GM19193 (cell line): ENCODE measurements around the gene FOXQ1.

Experiments used
- POLR2A ChIP-seq: IDR thresholded peaks from 4 replicates; pipeline ENCODE4 v1.6.1; 2011; ENCODE audit not compliant: insufficient read depth, insufficient read length; ENCODE audit errors: extremely low read depth

Gene FOXQ1

DNA sequence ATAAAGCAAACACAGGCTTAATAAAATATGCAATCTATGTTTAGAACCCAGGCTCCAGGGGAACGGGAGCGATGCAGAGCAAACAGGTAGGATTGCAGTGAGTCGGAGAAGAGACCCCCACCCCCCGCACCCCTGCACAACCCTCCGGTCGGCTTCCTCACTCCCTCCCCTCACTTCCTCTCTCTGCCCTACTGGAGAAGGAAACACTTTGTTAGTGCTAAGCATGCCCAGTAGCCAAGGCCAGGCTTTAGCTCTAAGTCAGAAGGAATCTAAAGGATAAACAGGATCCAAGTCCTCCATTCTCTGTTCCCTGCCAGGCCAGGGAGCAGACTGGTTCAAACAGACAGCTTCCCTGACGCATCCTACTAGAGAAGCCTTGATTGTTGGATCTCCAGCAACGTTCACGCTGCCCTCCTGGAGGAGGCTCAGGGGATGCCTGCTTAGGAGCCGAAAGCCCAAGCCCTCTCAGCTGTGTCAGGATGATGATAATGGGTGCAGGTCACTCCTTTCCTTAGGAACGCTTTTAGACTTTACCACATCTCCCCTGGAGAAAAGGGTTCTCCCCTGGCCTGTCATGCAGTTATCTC lies 14.7 kb downstream of the FOXQ1 start:
- TF ChIP-seq POLR2A: no peak

DNA sequence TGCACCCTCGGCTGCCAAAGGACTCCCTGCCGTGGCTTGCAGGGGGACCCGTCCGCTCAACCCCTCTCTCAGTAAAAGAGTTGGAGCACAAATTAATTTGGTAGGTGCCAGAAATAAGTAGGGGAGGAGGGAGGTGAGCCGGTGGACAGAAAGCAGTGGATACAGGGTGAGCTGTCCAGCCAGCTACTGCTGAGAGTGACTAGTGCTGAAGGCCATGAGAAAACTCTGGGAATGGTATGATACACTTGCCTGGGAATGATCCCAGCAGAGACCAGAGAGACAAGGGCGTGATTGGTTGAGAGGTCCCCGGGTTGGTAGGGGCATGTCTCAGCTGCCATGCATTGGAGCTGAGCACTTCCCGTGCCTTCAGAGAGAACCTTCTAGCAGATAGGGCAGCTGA lies 15.7 kb downstream of the FOXQ1 start:
- TF ChIP-seq POLR2A: no peak

DNA sequence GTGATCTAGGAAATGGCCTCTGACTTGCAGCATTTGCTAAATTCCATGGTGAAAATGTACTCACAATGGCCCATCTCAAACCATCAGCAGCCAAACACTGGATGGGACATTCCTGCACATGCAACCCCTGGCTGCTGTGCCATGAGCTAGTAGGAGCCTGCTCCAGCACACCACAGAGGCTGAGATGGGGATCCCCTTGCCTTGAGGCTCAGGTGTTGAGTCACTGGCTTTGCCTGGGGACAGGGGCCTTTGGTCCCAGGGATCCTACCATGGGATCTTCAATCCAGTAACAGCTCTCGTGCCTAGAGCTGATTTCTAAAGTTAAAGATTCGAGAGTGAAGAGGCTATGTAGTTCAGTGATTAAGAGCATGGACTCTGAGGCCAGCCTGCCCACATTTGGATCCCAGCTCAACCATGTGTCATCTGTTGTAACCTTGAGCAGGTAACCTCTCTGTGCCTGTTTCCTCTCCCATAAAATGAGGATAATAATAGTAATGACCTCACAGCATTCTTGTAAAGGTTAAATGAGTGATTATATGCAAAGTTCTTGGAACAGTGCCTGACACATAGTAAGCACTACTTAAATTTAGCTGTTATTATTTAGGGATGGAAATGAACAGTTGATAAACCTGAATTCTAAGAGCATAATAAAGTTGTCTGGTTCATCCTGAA lies 16.4 kb downstream of the FOXQ1 start:
- TF ChIP-seq POLR2A: no peak

DNA sequence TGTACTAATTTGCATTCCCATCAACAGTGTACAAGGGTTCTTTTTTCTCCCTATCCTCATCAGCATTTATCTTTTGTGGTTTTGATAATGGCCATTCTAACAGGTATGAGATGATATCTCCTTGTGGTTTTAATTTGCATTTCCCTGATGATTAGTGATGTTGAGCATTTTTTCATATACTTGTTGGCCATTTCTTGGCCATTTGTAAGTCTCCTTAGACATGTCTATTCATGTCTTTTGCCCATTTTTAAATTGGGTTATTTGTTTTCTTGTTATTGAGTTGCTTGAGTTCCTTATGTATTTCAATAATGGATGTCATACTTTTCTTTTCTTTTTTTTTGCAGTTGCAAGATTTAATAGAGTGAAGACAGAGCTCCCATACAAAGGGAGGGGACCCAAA lies 17.8 kb downstream of the FOXQ1 start:
- no peak for TF ChIP-seq POLR2A

DNA sequence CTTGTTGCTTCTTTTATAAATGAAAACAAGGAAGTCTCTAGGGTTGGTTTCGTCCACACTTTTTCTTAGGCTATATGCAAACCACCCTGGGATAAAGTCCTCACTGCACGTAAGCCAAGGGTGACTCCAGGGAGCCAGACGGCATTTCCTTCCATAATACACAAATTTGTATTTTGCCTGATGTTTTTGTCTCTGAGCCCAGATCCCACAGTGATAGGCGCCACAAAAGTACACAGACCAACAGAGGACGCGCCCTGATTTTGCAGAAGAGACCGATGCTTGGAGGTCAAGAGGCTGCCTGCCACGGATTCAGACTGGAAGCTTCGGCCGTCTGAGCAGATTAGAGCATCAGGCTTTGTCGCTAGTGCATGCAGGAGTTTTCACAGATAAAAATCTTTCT lies 22.8 kb downstream of the FOXQ1 start:
- TF ChIP-seq POLR2A: no peak

DNA sequence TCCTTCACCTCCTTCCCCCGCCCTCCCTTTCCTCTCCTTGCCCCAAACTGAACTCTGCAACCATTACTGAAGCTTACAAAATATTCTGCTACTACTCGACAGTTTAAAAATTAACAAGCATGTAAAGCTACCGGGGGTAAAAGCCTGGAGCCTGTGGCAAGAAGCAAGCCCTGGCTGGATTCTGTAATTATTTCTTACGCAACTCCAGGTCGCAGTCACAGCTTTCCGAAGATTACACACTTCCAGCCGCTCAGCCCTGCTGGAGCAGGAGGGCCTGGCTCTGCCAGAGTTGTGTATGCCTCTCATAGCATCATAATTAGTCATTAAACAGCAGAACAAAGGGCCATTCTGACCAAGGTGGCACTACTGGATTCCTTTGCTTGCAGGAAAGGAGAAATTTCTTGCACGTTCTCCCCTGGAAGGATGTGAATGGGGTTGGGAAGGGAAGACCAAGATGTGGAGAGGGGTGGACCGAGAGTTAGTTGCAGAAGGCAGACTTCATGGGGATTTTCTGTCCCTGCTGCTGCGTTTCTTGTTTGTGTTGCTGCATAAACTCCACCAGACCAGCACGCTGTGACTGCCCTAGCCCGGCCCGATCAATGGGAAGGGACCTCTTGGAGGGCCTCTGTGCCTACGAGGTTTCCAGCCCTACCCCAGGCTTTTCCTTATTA lies 23.6 kb downstream of the FOXQ1 start:
- TF ChIP-seq POLR2A: no peak

DNA sequence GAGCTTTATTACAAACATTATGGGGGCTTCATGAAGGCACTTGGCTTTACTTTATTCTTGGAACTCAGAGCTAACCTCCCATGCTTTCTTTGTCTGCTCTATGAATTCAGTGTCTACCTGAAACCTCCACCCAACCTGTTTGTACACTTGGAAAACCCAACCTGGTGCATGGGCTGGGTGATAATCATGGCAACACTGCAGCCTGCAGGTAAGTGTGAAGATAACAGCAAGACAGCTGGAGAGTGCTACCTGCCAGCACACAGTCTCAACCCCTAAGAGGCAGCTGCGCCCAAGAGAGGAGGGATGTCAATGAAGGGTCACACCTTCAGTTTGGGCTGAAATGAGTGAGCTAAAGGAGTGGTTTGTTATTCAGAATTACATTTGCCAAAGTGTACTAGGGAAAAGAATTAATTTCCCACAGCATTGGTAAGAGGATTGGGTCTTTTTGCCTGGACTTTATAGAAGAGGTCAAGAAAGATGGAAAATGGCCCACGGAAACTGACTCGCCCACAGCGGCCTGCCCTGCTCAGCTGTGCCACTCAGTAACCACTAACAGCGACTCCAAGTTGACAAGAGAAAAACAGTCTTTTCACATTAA lies 24.4 kb downstream of the FOXQ1 start:
- no peak for TF ChIP-seq POLR2A

DNA sequence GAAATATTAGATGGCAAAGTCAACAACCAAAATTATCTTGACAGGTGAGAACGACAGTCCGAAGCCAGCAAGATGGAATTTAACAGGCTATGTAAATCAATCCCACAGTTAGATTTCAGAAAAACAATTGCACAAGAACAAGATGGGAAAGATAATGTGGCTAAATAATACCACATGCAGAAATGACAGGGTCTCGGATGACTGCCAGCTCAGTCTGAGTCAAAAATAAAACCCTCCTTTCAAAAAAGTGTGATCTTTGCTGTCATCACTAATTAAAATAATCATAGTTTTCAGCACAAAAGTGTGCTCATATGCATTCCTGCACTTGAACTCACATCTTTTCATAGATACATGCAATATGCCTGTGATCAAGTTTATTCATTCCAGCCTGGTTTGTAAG lies 25.9 kb downstream of the FOXQ1 start:
- TF ChIP-seq POLR2A: no peak

DNA sequence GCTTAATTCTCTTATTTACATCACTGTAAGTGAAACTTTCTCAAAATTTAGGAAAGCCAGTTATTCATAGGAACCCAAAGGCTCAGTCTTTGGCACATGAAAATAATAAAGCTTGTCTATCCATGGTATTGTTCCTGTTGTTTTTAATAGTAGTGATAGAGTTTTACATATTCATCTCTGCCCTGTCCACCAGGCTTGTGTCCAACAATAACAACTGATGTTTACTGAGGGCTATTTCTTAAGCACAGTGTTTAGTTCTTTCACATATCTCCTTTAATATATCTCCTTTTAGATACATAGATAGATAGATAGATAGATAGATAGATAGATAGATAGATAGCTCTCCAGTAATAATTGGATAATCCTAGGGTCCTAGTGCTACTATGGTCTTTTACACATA lies 34.2 kb downstream of the FOXQ1 start:
- TF ChIP-seq POLR2A: no peak

DNA sequence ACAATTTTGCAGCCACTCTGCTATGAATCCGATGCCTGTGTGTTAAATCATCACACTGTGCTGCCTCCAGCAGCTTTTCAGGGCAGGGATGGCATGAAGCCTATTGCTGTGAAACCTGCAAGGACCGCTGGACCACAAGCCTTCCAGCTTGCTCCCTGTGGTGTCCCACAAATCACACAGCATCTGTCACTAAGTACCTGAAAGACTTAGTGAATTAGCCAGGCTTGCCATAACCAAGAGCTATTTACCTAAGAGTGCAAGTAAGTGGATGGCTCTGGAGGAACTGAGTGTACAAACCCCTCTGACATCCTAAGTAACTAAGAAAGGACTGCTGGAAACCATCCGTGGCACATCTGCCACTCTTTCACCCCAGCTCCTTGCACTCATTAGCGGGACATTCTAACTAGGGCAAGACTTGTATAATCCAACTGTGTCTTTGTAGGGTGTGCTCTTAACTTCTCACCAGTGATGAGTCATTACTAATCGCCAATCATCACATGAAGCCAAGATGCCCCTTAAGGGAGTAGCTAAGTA lies 34.7 kb downstream of the FOXQ1 start:
- TF ChIP-seq POLR2A: no peak

DNA sequence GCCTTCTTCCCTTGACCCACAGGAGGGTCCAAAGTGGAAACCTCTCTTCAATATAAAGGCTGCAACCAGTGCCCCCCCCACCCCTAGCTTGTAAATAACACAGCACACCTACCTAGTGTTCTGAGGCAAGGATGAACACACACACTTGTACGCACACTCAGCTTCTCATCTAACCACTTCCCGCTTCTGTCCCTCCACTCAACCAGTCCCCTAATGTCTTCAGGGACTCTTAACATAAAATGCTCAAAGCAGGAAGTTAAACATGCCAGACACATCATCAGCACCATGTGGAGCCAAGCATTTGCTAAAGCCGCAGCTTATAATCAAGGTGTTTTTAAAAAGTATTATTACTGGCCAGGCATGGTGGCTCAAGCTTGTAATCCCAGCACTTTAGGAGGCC lies 35.3 kb downstream of the FOXQ1 start:
- TF ChIP-seq POLR2A: no peak

DNA sequence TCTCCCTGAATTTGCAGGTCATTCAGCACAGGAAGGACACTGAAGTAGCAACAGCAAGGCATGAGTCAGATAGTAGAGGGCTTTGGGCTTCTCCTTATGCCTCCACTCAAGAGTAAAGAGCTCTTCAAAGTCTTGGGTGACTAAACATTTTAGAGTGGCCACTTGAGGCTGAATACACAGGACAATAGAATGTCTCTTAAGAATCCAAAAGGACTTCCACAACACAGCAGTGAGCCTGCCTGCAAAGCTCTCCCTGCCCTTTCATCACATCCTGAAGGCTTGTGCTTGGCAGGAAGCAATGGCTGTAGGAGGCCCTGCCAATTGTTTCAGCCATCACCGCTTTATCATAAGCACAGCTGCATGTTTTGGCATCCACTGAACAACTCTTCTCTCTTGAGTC lies 36.8 kb downstream of the FOXQ1 start:
- TF ChIP-seq POLR2A: no peak

DNA sequence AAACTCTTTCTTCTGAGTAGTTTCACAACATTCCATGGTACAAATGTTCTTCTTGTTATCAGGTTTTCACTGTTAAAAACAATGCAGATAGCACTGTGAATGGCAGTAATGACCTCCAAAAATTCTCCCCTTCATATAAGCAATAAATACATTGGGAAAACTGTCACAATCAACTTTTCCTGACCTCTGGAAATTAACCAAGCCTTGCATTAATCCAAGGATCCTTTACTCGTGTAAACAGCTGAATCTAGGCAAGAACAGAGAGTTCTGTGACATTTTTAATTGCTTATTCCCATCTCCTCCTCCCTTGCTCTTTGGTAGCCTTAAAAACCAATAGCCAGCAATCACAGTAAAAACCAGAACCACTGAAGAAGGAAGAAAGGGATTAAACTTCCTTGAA lies 37.8 kb downstream of the FOXQ1 start:
- no peak for TF ChIP-seq POLR2A

DNA sequence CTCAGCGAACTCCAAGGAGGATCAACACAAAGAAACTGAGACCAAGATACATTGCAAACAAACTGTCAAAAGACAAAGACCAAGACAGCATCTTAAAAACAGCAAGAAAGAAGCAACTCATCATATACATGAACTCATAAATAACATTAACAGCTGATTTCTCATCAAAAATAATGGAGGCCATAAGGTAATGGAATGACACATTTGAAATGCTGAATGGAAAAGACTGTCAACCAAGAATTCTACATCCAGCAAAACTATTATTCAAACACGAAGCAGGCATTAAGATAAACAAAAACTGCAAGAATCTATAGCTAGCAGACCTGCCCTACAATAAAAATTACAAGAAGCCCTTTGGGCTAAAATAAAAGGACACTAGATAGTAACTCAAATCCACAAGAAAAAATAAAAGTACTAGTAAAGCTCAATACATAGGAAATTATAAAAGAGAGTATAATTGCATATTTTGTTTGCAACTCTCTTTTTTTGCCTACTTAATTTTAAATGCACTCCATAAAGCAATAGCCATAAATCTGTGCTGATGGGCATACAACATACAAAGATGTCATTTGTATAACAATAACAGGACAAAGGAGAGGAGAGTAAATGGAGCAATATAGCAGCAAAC lies 39.6 kb downstream of the FOXQ1 start:
- TF ChIP-seq POLR2A: no peak

DNA sequence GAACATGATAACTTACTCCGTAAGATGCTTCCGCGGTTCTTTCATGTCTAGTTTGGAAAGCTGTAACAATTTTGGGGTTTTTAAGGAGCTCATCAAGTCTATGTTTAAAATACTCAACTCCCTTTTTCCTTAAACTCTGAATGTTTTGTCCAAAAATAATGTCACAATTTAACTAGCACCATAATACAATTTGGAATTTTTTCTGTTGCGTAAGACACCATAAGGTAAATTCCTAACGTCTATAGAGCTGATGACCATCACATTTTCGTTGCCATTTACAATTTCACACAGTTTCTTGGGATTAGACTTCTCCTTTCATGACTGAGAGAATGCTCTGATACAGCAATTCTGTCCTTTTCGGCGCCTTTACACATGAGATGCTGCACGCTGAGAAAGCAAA lies 50.7 kb downstream of the FOXQ1 start:
- TF ChIP-seq POLR2A: no peak
